ENCODE measurements around the gene PDS5B. TPM values are rescaled to one million over a fixed set of nuclear protein-coding genes. Genes with fewer than 3 reads are reported as not detected.
A peak's percentile ranks its signal among the peaks of the same experiment; 100 is the strongest.

PDS5B gene
- total RNA-seq, 2 experiments from 2014 or later: 44.1 to 46.6 TPM

DNA sequence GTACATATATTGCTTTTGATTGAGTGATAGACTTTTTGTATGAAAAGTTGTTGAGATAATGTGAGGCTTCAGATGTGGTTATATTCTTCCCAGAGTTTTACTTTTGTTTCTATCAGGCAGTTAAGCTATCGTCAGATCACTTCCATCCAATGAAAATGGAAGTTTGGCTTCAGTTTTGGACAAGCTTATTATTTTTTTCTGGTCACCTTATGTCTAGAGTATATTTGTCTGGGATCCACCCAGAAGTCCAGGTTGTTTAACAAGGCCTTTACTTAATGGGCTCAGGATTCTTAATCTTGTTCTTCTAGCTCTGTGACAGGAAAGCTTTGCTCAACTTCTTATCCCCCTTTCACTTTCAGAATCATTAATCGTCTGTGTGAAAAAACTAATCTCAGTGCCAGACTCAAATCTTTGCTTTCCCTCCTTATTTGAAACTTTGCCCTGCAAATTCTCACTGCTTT, 150.9 kb downstream of the PDS5B start:
- peaks cover 30% of the 10 kb centered on the region for H3K4me1 Mint-ChIP-seq (ENCODE audit: low read depth)
- H3K27ac Mint-ChIP-seq: peak overlapping the region; percentile 88
- no peaks in the 10 kb centered on the region for H3K27me3 Mint-ChIP-seq
- H3K4me3 Mint-ChIP-seq: peak overlapping the region; percentile 78
- DNase-seq (no peak), ATAC-seq (peak; percentile 70)
- no peaks in the 10 kb centered on the region for H3K9me3 Mint-ChIP-seq
- CTCF ChIA-PET: interaction anchor here (0.6 to 1.2 kb wide), 7 partner anchors 13 to 806 kb away, joined by 3 to 6 read pairs (median 3); partner anchors contain the start of genes PDS5B and ZAR1L
- TF ChIP-seq, protein P1, sequence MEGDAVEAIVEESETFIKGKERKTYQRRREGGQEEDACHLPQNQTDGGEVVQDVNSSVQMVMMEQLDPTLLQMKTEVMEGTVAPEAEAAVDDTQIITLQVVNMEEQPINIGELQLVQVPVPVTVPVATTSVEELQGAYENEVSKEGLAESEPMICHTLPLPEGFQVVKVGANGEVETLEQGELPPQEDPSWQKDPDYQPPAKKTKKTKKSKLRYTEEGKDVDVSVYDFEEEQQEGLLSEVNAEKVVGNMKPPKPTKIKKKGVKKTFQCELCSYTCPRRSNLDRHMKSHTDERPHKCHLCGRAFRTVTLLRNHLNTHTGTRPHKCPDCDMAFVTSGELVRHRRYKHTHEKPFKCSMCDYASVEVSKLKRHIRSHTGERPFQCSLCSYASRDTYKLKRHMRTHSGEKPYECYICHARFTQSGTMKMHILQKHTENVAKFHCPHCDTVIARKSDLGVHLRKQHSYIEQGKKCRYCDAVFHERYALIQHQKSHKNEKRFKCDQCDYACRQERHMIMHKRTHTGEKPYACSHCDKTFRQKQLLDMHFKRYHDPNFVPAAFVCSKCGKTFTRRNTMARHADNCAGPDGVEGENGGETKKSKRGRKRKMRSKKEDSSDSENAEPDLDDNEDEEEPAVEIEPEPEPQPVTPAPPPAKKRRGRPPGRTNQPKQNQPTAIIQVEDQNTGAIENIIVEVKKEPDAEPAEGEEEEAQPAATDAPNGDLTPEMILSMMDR (IDR thresholded peaks at IDR 0.05): no peak
- H3K36me3 Mint-ChIP-seq (ENCODE audit: low read depth): peaks cover 21% of the 10 kb centered on the region
- intact Hi-C loops (cut with micrococcal nuclease): loop anchor here (5.0 kb wide), 1 partner anchor 55 kb away; no protein-coding TSS in a partner anchor
- POLR2A ChIA-PET: no interaction called here

DNA sequence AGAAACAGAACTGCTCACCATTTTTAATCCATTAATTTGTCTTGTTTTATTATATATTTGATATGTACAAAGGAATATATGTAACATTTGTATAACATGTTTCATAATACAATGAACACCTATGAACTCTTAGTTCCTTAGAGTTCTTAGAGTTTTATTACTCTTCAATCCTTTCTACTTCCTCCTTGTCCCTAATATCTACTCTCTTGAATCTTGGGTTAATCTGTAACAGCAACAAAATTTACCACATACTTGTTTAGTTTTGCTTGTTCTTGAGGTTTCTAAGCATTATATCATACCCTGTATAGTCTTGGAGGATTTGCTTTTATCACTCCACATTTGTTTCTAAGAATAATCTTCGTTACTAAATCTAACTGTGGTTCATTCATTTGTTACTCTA, 151.4 kb downstream of the PDS5B start:
- TF ChIP-seq, protein P1 (IDR thresholded peaks at IDR 0.05): no peak
- ChIA-PET CTCF (interaction anchor here (0.9 to 1.2 kb wide), 3 partner anchors 26 to 806 kb away, joined by 3 to 6 read pairs (median 4); no protein-coding TSS in a partner anchor), POLR2A (no interaction called here)
- Mint-ChIP-seq H3K27ac (peak overlapping the region; percentile 88), H3K4me3 (peak overlapping the region; percentile 78), H3K27me3 (no peaks in the 10 kb centered on the region), H3K4me1 (ENCODE audit: low read depth) (peaks cover 30% of the 10 kb centered on the region), H3K9me3 (no peaks in the 10 kb centered on the region), H3K36me3 (ENCODE audit: low read depth) (peaks cover 21% of the 10 kb centered on the region)
- no peak for ATAC-seq
- no peak for DNase-seq
- intact Hi-C loops (cut with micrococcal nuclease): loop anchor here (5.0 kb wide), 1 partner anchor 55 kb away; no protein-coding TSS in a partner anchor

DNA sequence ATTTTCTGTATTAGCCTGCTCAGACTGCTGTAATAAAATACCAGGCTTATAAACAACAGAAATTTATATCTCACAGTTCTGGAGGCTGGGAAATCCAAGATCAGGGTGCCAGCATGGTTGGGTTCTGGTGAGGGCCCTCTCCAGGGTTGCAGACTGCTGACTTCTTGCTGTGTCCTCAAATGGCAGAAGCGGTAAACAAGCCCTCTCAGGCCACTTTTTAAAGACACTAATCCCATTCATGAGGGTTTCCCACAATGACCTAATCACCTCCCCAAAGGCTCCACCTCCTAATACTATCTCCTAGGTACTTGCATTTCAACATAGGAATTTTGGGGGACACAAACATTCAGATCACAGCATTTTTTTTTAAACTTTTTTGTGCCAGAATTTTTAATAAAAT, 159.3 kb downstream of the PDS5B start:
- DNase-seq (no peak), ATAC-seq (no peak)
- Mint-ChIP-seq H3K4me3 (no peak overlapping the region), H3K4me1 (ENCODE audit: low read depth) (no peaks in the 10 kb centered on the region), H3K36me3 (ENCODE audit: low read depth) (peaks cover 28% of the 10 kb centered on the region), H3K27ac (no peak overlapping the region), H3K9me3 (no peaks in the 10 kb centered on the region), H3K27me3 (no peaks in the 10 kb centered on the region)
- intact Hi-C loops (cut with micrococcal nuclease): no loop called here
- TF ChIP-seq, protein P1 (IDR thresholded peaks at IDR 0.05): no peak
- POLR2A ChIA-PET: no interaction called here
- CTCF ChIA-PET: no interaction called here

DNA sequence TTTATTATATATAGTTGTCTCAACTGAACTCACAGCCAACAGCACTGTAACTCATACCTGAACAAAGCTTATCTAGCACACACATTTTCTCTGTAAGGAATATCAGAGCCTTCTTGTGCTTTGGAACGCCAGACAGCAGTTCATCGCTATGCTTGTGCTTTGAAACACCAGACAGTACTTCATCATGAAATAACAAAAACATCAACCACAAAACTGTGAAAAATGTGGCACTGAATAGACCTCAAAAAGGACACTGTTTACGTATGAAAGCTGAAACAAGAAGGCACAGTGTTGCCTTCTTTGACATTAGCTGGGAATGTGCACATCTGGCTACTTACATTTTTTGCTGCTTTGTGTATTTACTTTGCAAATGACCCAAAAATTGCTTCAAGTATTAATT, 160.2 kb downstream of the PDS5B start:
- no peaks in the 10 kb centered on the region for H3K4me1 Mint-ChIP-seq (ENCODE audit: low read depth)
- H3K27me3 Mint-ChIP-seq: no peaks in the 10 kb centered on the region
- DNase-seq: no peak
- H3K4me3 Mint-ChIP-seq: no peak overlapping the region
- peaks cover 28% of the 10 kb centered on the region for H3K36me3 Mint-ChIP-seq (ENCODE audit: low read depth)
- TF ChIP-seq, protein P1 (IDR thresholded peaks at IDR 0.05): no peak
- POLR2A ChIA-PET: no interaction called here
- intact Hi-C loops (cut with micrococcal nuclease): no loop called here
- no peak overlapping the region for H3K27ac Mint-ChIP-seq
- H3K9me3 Mint-ChIP-seq: no peaks in the 10 kb centered on the region
- ATAC-seq: no peak
- CTCF ChIA-PET: no interaction called here

DNA sequence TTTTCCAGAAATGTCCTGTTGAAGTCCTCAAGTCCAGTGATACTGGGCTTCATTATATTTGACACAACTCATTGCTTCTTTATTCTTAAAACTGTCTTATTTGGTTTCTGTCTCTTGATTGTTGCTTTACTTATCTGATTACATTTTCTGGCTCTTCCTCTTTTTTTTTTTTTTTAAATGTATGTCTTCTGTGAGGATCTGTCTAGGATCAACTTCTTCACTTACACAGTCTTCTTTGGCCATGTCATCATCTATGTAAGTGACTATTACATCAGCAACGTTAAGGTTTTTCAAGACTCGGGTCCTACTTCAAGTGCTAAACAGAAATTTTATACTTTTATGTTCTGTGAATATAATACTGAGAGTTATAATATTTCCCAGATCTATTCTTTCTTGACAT, 162.1 kb downstream of the PDS5B start:
- Mint-ChIP-seq H3K9me3 (no peaks in the 10 kb centered on the region), H3K27ac (no peak overlapping the region), H3K4me1 (ENCODE audit: low read depth) (no peaks in the 10 kb centered on the region), H3K36me3 (ENCODE audit: low read depth) (peaks cover 29% of the 10 kb centered on the region), H3K4me3 (no peak overlapping the region), H3K27me3 (no peaks in the 10 kb centered on the region)
- ChIA-PET CTCF (no interaction called here), POLR2A (no interaction called here)
- TF ChIP-seq, protein P1 (IDR thresholded peaks at IDR 0.05): no peak
- DNase-seq (no peak), ATAC-seq (no peak)
- intact Hi-C loops (cut with micrococcal nuclease): no loop called here

All from activated CD8-positive, alpha-beta T cell treated with anti-CD3 and anti-CD28 coated beads for 36 hours (primary cell).